ENCODE data around the gene ZNF397. TPM values are rescaled to one million over a fixed set of nuclear protein-coding genes. Genes with fewer than 3 reads are reported as not detected.

ZNF397 gene
- total RNA-seq, 3 donors from 2014 or later: 23.1 to 33.3 (median 25.3) TPM

GRCh38 chr18:35284841-35285240, 44.0 kb downstream of the ZNF397 start:
- H3K36me3 ChIP-seq (ENCODE audit: low read depth): no peaks in the 10 kb centered on the region
- no peak for ATAC-seq
- no peak for DNase-seq
- no peaks in the 10 kb centered on the region for H3K4me1 ChIP-seq (ENCODE audit: low read depth)
- H3K4me3 ChIP-seq: no peak overlapping the region
- TF ChIP-seq CTCF (IDR thresholded peaks at IDR 0.05): no peak
- no peaks in the 10 kb centered on the region for H3K9me3 ChIP-seq
- intact Hi-C loops (cut with DNase I, micrococcal nuclease): no loop called here

DNA sequence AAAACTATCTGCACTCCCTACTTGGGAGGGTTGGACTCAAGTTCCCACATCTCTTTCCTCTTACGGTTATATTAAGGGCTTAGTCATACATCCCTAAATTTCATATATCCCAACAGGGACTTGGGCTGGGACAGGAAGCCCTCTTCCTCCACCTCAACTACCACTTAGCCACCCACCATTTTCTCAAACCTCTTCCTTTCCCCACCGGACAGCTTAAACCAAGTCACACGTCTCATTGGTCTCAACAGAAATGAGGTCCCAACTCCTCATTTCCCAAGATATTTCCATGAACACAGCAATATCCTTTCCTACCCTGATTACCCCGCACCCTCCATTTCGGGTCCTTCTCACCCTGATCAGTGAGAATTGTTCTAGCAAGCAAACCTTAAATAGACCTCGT, 48.5 kb downstream of the ZNF397 start:
- TF ChIP-seq CTCF (IDR thresholded peaks at IDR 0.05): no peak
- ATAC-seq (no peak), DNase-seq (no peak)
- H3K4me1 ChIP-seq (ENCODE audit: low read depth): peaks cover 7% of the 10 kb centered on the region
- intact Hi-C loops (cut with DNase I, micrococcal nuclease): loop anchor here in 1 of 2 donors (2.0 kb wide), 1 partner anchor 56 kb away; the partner anchor contains the start of gene ZNF24
- no peaks in the 10 kb centered on the region for H3K9me3 ChIP-seq
- no peaks in the 10 kb centered on the region for H3K36me3 ChIP-seq (ENCODE audit: low read depth)
- H3K4me3 ChIP-seq: peak overlapping the region; percentile 50

- Histone ChIP-seq H3K36me3 (ENCODE audit: low read depth) (no peaks in the 10 kb centered on the region), H3K4me1 (ENCODE audit: low read depth) (peaks cover 7% of the 10 kb centered on the region), H3K9me3 (no peaks in the 10 kb centered on the region), H3K4me3 (peak overlapping the region; percentile 50)
- ATAC-seq (peak; percentile 52), DNase-seq (peak in 2 of 3 donors; percentile 48 to 55)
- intact Hi-C loops (cut with DNase I, micrococcal nuclease): loop anchor here in 1 of 2 donors (2.0 kb wide), 1 partner anchor 55 kb away; the partner anchor contains the start of gene ZNF24
- TF ChIP-seq CTCF (IDR thresholded peaks at IDR 0.05): no peak
These were observed 48.9 kb downstream of the ZNF397 start for GRCh38 chr18:35289727-35290093.

GRCh38 chr18:35290094-35290735, 49.4 kb downstream of the ZNF397 start, which contains the start of gene ZSCAN30:
ZSCAN30 (minus strand) TSS chr18:35290229; CDS start chr18:35264352, 25,877 bp downstream.
- no peaks in the 10 kb centered on the region for H3K9me3 ChIP-seq
- peak within 1 kb of the TSS; percentile 50 for H3K4me3 ChIP-seq
- TF ChIP-seq CTCF (IDR thresholded peaks at IDR 0.05): no peak
- ATAC-seq (peak; percentile 100), DNase-seq (peak; percentile 97 to 99 (median 97))
- H3K36me3 ChIP-seq (ENCODE audit: low read depth): no peaks in the 10 kb centered on the region
- H3K4me1 ChIP-seq (ENCODE audit: low read depth): peaks cover 7% of the 10 kb centered on the region
- intact Hi-C loops (cut with DNase I, micrococcal nuclease): no loop called here

- Histone ChIP-seq H3K4me1 (ENCODE audit: low read depth) (peaks cover 7% of the 10 kb centered on the region), H3K9me3 (no peaks in the 10 kb centered on the region), H3K36me3 (ENCODE audit: low read depth) (no peaks in the 10 kb centered on the region), H3K4me3 (no peak overlapping the region)
- ATAC-seq: no peak
- no peak for DNase-seq
- intact Hi-C loops (cut with DNase I, micrococcal nuclease): no loop called here
- TF ChIP-seq CTCF (IDR thresholded peaks at IDR 0.05): no peak
These were observed 50.3 kb downstream of the ZNF397 start for GRCh38 chr18:35291166-35291565.

All from mucosa of descending colon (tissue), 3 donors.